Gastroesophageal sphincter (tissue), 3 donors: ENCODE data around the gene WDR75.

Source experiments
- CTCF ChIP-seq, 4 experiments: fragments of 200-600 bp in 2 of 4; fragments of 450-650 bp in 2 of 4; sonication (generic) in 1 of 4; IDR thresholded peaks; one replicate each; pipeline ENCODE4 v1.5.1; 2017 to 2019; ENCODE audit warnings: antibody characterized with exemption in 4 of 4, mild to moderate bottlenecking in 2 of 4, moderate library complexity in 2 of 4
- POLR2AphosphoS5 ChIP-seq: sonication (generic); formaldehyde crosslinking; IDR thresholded peaks from one replicate; pipeline ENCODE4 v1.6.1; 2017; ENCODE audit warnings: antibody characterized with exemption

GRCh38 chr2:189409647-189410046, 31.6 kb upstream of the WDR75 start:
- TF ChIP-seq CTCF (IDR thresholded peaks at IDR 0.05) (no peak), POLR2AphosphoS5 (no peak)
